Ishikawa (cell line): Measurements from ENCODE around the gene PCLO.

Experiments used
- CEBPB ChIP-seq: IDR thresholded peaks from 2 replicates; pipeline ENCODE4 v1.6.1; 2012
- CREB1 ChIP-seq: IDR thresholded peaks from 2 replicates; pipeline ENCODE4 v1.6.1; 2012; ENCODE audit warnings: low read depth
- RAD21 ChIP-seq: IDR thresholded peaks from 2 replicates; pipeline ENCODE4 v1.6.1; 2012; ENCODE audit warnings: low read depth
- REST ChIP-seq: IDR thresholded peaks from 2 replicates; pipeline ENCODE4 v1.6.1; 2012; ENCODE audit warnings: low read depth, mild to moderate bottlenecking
- TAF1 ChIP-seq: IDR thresholded peaks from 2 replicates; pipeline ENCODE4 v1.6.1; 2012; ENCODE audit warnings: low read depth, mild to moderate bottlenecking

- no peak for TF ChIP-seq CREB1
- TF ChIP-seq TAF1 = no peak
- no peak for TF ChIP-seq RAD21
- no peak for TF ChIP-seq CEBPB
- no peak for TF ChIP-seq REST
Observed at GRCh38 chr7:82945480-82945879, 217.2 kb downstream of the PCLO start.
